Retinal pigment epithelial cell (primary cell): ENCODE data around the gene ASZ1.

Experiments
- DNase-seq: peaks from one replicate; pipeline ENCODE4 v3.0.0-alpha.2; 2010; ENCODE audit warnings: low read depth
- H3K4me3 ChIP-seq: 2 replicates; pipeline ENCODE4 v1.5.1; 2011; ENCODE audit warnings: mild to moderate bottlenecking, low read length, control low read depth, moderate library complexity
- CTCF ChIP-seq: conservative IDR thresholded peaks from 2 replicates; pipeline ENCODE4 v1.5.1; 2011; ENCODE audit warnings: low read depth, low read length, control low read depth, inconsistent platforms

ASZ1 gene

GRCh38 chr7:117458977-117459583, 31.8 kb upstream of the ASZ1 start:
- peak; percentile 61 for TF ChIP-seq CTCF
- H3K4me3 ChIP-seq, result no peak overlapping the region
- no peak for DNase-seq

- H3K4me3 ChIP-seq, result no peak overlapping the region
- TF ChIP-seq CTCF, result no peak
- no peak for DNase-seq
These were observed 21.4 kb upstream of the ASZ1 start for GRCh38 chr7:117448655-117449054.

GRCh38 chr7:117446220-117446815, 19.0 kb upstream of the ASZ1 start:
- TF ChIP-seq CTCF, result no peak

GRCh38 chr7:117445206-117445605, 17.9 kb upstream of the ASZ1 start:
- TF ChIP-seq CTCF, result no peak
- DNase-seq, result no peak
- H3K4me3 ChIP-seq, result no peak overlapping the region

More at GRCh38 chr7:117446220-117446815, 19.0 kb upstream of the ASZ1 start:
- DNase-seq, result no peak
- H3K4me3 ChIP-seq, result no peak overlapping the region

- no peak for DNase-seq
- H3K4me3 ChIP-seq, result no peak overlapping the region
- TF ChIP-seq CTCF, result no peak
These were observed 17.4 kb upstream of the ASZ1 start for GRCh38 chr7:117444646-117445045.

- TF ChIP-seq CTCF, result no peak
- no peak for DNase-seq
These were observed 8.3 kb upstream of the ASZ1 start for GRCh38 chr7:117435475-117436043.

More at GRCh38 chr7:117435475-117436043, 8.3 kb upstream of the ASZ1 start:
- no peak overlapping the region for H3K4me3 ChIP-seq
